K562 treated with DMSO at 1 percent for 4 hours (cell line): ENCODE data around the gene LILRA1. TPM values are rescaled to one million over a fixed set of nuclear protein-coding genes. Genes with fewer than 3 reads are reported as not detected.

ENCODE experiments used
- total RNA-seq: library from RNA; unstranded; fragments of 300-600 nt; gene quantifications from 2 replicates; pipeline ENCODE4 v1.2.3, GENCODE V29; 2022; ENCODE audit not compliant: insufficient read depth

LILRA1 gene
- not detected in 2 replicates for total RNA-seq

GRCh38 chr19:54593445-54593844, at the start of gene LILRA1:
Gene LILRA1 (plus strand): TSS chr19:54593632. CDS start chr19:54594245, 613 bp downstream.

DNA sequence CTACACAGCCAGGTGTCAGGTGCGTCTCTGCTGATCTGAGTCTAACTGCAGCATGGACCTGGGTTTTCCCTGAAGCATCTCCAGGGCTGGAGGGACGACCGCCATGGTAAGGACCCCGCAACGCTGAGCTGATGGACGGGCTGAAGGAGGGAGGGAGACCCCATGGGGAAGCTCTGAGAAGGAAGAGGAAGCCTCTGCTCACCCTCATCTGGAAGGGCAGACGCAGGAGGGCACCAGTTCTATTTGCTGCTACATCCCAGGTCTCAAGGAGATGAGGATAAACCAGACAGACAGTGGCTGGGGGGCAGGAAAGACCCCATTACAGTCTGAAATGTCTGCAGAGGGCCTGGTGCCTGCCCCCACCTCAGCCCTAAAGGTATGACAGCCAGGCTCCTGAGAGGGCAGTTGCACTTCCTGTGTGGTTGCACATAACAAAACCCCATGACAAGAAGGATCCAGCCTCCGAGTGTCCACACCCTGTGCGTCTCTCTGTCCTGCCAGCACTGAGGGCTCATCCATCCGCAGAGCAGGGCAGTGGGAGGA, 20.0 kb upstream of the LILRA1 start, which contains the start of gene LILRA2:
LILRA2 (plus strand) TSS at position 461 of the 543 bp plus-strand sequence. CDS start 89 bp downstream, outside the sequence.

DNA sequence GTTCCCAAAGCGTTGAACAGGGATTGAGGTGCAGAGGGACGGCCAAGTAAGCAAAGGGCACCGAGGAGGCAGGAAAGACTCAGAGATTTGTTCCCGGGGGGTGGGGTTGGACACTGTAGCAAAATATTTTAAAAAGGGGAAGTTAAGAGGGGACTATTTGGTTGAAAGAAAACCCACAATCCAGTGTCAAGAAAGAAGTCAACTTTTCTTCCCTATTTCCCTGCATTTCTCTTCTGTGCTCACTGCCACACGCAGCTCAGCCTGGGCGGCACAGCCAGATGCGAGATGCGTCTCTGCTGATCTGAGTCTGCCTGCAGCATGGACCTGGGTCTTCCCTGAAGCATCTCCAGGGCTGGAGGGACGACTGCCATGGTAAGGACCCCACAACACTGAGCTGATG, 36.8 kb downstream of the LILRA1 start, which contains the start of gene LILRB1:
LILRB1 (plus strand) TSS at position 223 of the 400 bp plus-strand sequence. CDS start 590 bp downstream, outside the sequence.

Other genes with a start within 250 kb of the LILRA1 start
- gene LAIR1, start 228.7 kb upstream of the LILRA1 start, total RNA-seq, result not detected in 2 replicates
- gene TTYH1, start 178.2 kb upstream of the LILRA1 start, total RNA-seq, result not detected in 2 replicates
- 158 and 187 TPM in 2 replicates for gene LENG8, start 144.4 kb upstream of the LILRA1 start, total RNA-seq
- gene LENG9, start 129.9 kb upstream of the LILRA1 start, total RNA-seq, result 0.34 and 0.69 TPM in 2 replicates
- gene CDC42EP5, start 120.3 kb upstream of the LILRA1 start, total RNA-seq, result 3.0 TPM in 1 of 2 replicates, not detected in the other
- not detected in 2 replicates for gene LAIR2, start 90.8 kb upstream of the LILRA1 start, total RNA-seq
- 7.6 and 8.0 TPM in 2 replicates for gene LILRA2, start 19.8 kb upstream of the LILRA1 start, total RNA-seq
- gene LILRB1, start 36.9 kb downstream of the LILRA1 start, total RNA-seq, result not detected in 2 replicates
- not detected in 2 replicates for gene LILRB4, start 69.4 kb downstream of the LILRA1 start, total RNA-seq
- gene KIR3DL3, start 130.8 kb downstream of the LILRA1 start, total RNA-seq, result not detected in 2 replicates
- not detected in 2 replicates for gene KIR2DL3, start 144.9 kb downstream of the LILRA1 start, total RNA-seq
- gene KIR2DL1, start 176.2 kb downstream of the LILRA1 start, total RNA-seq, result not detected in 2 replicates
- not detected in 2 replicates for gene KIR2DL4, start 210.0 kb downstream of the LILRA1 start, total RNA-seq
- not detected in 2 replicates for gene KIR3DL1, start 222.8 kb downstream of the LILRA1 start, total RNA-seq
- gene KIR2DS4, start 239.0 kb downstream of the LILRA1 start, total RNA-seq, result not detected in 2 replicates